PC-9 (cell line): ENCODE results near the gene GAGE12E. TPM values are rescaled to one million over a fixed set of nuclear protein-coding genes. Genes with fewer than 3 reads are reported as not detected.
"Not testable (repeated sequence)": the region's sequence is repeated elsewhere in the genome, so short reads cannot be mapped to it uniquely, and the experiment has no call there.

Source experiments
- BruUV-seq: library from RNA; stranded (reverse); fragments of 400-500 nt; replicated peaks from 2 replicates; lab custom pipeline; 2021; lab: Mats Ljungman, UMichigan
- CTCF ChIA-PET: fragments of 300-600 bp; sonication (Branson Sonifier 250); formaldehyde crosslinking; loops from one replicate; lab custom pipeline; 2022; ENCODE audit warnings: antibody characterized with exemption; lab: Charles Lee
- POLR2A ChIA-PET: fragments of 300-600 bp; sonication (Branson Sonifier 250); formaldehyde crosslinking; loops from one replicate; lab custom pipeline; 2022; ENCODE audit warnings: antibody characterized with exemption; ENCODE audit not compliant: unreplicated experiment; lab: Charles Lee
- DNase-seq, 2 experiments: peaks; one replicate each; pipeline versions ENCODE4 v3.0.0 to v3.0.0-alpha.2; 2015 to 2022; ENCODE audit warnings: mixed read lengths in 1 of 2
- H2AFZ ChIP-seq: fragments of 200-600 bp; sonication (generic); 2 replicates; pipeline ENCODE4 v1.8.1; 2017; ENCODE audit warnings: antibody characterized with exemption
- H3F3A ChIP-seq: fragments of 200-600 bp; sonication (generic); 2 replicates; pipeline ENCODE4 v1.8.1; 2017; ENCODE audit warnings: antibody characterized with exemption, mild to moderate bottlenecking, low read depth; ENCODE audit not compliant: insufficient read depth
- H3K27ac ChIP-seq: fragments of 200-600 bp; sonication (generic); 2 replicates; pipeline ENCODE4 v1.6.1; 2016; ENCODE audit warnings: mixed run types
- H3K27me3 ChIP-seq: fragments of 200-600 bp; sonication (generic); 2 replicates; pipeline ENCODE4 v1.6.1; 2016; ENCODE audit warnings: low read depth, mixed run types; ENCODE audit not compliant: insufficient read depth
- H3K36me3 ChIP-seq: fragments of 200-600 bp; sonication (generic); 2 replicates; pipeline ENCODE4 v1.6.1; 2016; ENCODE audit warnings: low read depth, mixed run types
- H3K4me1 ChIP-seq: fragments of 200-600 bp; sonication (generic); replicated peaks from 2 replicates; pipeline ENCODE4 v1.6.1; 2016; ENCODE audit warnings: mixed run types; ENCODE audit not compliant: insufficient read depth
- H3K4me2 ChIP-seq: fragments of 200-600 bp; sonication (generic); 2 replicates; pipeline ENCODE4 v1.6.1; 2017; ENCODE audit warnings: mixed run types
- H3K4me3 ChIP-seq: fragments of 200-600 bp; sonication (generic); 2 replicates; pipeline ENCODE4 v1.6.1; 2016; ENCODE audit warnings: mixed run types
- H3K79me2 ChIP-seq: fragments of 200-600 bp; sonication (generic); 2 replicates; pipeline ENCODE4 v1.6.1; 2017; ENCODE audit warnings: low read depth, mixed run types
- H3K9me2 ChIP-seq: fragments of 200-600 bp; sonication (generic); 2 replicates; pipeline ENCODE4 v1.8.1; 2017; ENCODE audit warnings: mild to moderate bottlenecking; ENCODE audit not compliant: insufficient read depth
- H3K9me3 ChIP-seq: fragments of 200-600 bp; sonication (generic); 2 replicates; pipeline ENCODE4 v1.8.1; 2016; ENCODE audit warnings: low read depth; ENCODE audit not compliant: insufficient read depth
- H4K20me1 ChIP-seq: fragments of 200-600 bp; sonication (generic); 2 replicates; pipeline ENCODE4 v1.8.1; 2017; ENCODE audit not compliant: insufficient read depth
- intact Hi-C: fragments of 100-400 bp; cut with micrococcal nuclease; formaldehyde crosslinking; loops from one replicate; pipeline ENCODE4 v1.10.0; 2022; ENCODE audit not compliant: unreplicated experiment
- total RNA-seq: library from RNA; stranded (reverse); gene quantifications from 2 replicates; pipeline ENCODE4 v1.2.3, GENCODE V29; 2021

GAGE12E gene
- total RNA-seq, 1 experiment from 2014 or later: not detected

GRCh38 chrX:49579649-49580048, 28.6 kb downstream of the GAGE12E start, which contains the start of gene GAGE12H:
GAGE12H (plus strand) TSS chrX:49579949; CDS start chrX:49581104, 1,155 bp downstream.
- H3K9me3 ChIP-seq, H3K4me1 ChIP-seq, H2AFZ ChIP-seq, intact Hi-C loops, POLR2A ChIA-PET, H3K4me2 ChIP-seq, H3K27ac ChIP-seq, H4K20me1 ChIP-seq, H3F3A ChIP-seq, DNase-seq, H3K4me3 ChIP-seq, H3K9me2 ChIP-seq, H3K27me3 ChIP-seq, H3K36me3 ChIP-seq, BruUV-seq, H3K79me2 ChIP-seq, CTCF ChIA-PET: not testable (repeated sequence)

DNA sequence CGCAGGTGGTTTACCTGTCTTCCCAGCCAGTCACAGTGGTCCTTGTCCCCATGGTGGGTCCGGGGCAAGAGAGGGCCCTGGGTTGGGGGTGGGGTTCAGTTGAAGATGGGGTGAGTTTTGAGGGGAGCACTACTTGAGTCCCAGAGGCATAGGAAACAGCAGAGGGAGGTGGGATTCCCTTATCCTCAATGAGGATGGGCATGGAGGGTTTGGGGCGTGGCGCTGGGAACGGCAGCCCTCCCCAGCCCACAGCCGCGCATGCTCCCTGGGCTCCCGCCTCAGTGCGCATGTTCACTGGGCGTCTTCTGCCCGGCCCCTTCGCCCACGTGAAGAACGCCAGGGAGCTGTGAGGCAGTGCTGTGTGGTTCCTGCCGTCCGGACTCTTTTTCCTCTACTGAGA, 38.1 kb downstream of the GAGE12E start, which contains the start of gene GAGE2A:
Gene GAGE2A, plus strand, starts transcription at position 301 of the 400 bp plus-strand sequence. CDS start 1,155 bp downstream, outside the sequence.
- H3K79me2 ChIP-seq, POLR2A ChIA-PET, H3K9me3 ChIP-seq, H3K4me2 ChIP-seq, H3F3A ChIP-seq, H3K4me1 ChIP-seq, intact Hi-C loops, CTCF ChIA-PET, DNase-seq, H3K27me3 ChIP-seq, H3K27ac ChIP-seq, H3K4me3 ChIP-seq, H4K20me1 ChIP-seq, H3K9me2 ChIP-seq, H3K36me3 ChIP-seq, H2AFZ ChIP-seq, BruUV-seq: not testable (repeated sequence)

- H3K27ac ChIP-seq, H3K4me3 ChIP-seq, H3F3A ChIP-seq, POLR2A ChIA-PET, H2AFZ ChIP-seq, H4K20me1 ChIP-seq, CTCF ChIA-PET, H3K4me1 ChIP-seq, DNase-seq, H3K27me3 ChIP-seq, H3K36me3 ChIP-seq, H3K9me3 ChIP-seq, H3K79me2 ChIP-seq, intact Hi-C loops, H3K9me2 ChIP-seq, H3K4me2 ChIP-seq, BruUV-seq: not testable (repeated sequence)
Measured at GRCh38 chrX:49589769-49590478, 38.8 kb downstream of the GAGE12E start.

DNA sequence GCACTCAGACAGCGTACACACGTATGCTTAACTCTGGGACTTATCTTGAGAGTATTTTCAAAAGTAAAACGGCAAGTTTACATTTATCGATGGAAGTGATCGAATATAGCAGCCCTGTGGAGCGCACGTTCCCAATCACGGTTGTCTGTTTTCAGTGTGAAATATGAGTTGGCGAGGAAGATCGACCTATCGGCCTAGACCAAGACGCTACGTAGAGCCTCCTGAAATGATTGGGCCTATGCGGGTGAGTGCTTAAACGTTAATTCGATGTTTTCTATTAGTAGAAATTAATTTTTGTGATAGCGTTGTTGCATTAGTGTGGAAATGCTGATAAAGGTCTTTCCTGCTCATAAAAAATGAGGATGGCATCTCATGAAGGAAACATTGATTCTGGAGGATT, 39.4 kb downstream of the GAGE12E start:
- H4K20me1 ChIP-seq, H3K9me2 ChIP-seq, H3K9me3 ChIP-seq, CTCF ChIA-PET, H3F3A ChIP-seq, H3K79me2 ChIP-seq, H2AFZ ChIP-seq, H3K4me1 ChIP-seq, BruUV-seq, H3K36me3 ChIP-seq, DNase-seq, H3K27ac ChIP-seq, H3K4me3 ChIP-seq, H3K27me3 ChIP-seq, POLR2A ChIA-PET, intact Hi-C loops, H3K4me2 ChIP-seq: not testable (repeated sequence)

GRCh38 chrX:49598720-49599119, 47.6 kb downstream of the GAGE12E start, which contains the start of gene GAGE1:
GAGE1 (plus strand) TSS chrX:49599020; CDS start chrX:49600175, 1,155 bp downstream.
- POLR2A ChIA-PET: not testable (repeated sequence)

More at GRCh38 chrX:49598720-49599119, 47.6 kb downstream of the GAGE12E start, which contains the start of gene GAGE1:
- H3K4me1 ChIP-seq, H3K36me3 ChIP-seq, intact Hi-C loops, H3F3A ChIP-seq, H2AFZ ChIP-seq, H3K9me2 ChIP-seq, H3K27me3 ChIP-seq, H3K4me3 ChIP-seq, CTCF ChIA-PET, H3K79me2 ChIP-seq, DNase-seq, H3K4me2 ChIP-seq, H3K9me3 ChIP-seq, BruUV-seq, H4K20me1 ChIP-seq, H3K27ac ChIP-seq: not testable (repeated sequence)

Other genes with a start within 250 kb of the GAGE12E start
- not detected in 2 replicates for gene GAGE10, start 247.6 kb upstream of the GAGE12E start, total RNA-seq
- gene GAGE12J, start 229.3 kb upstream of the GAGE12E start, total RNA-seq: not detected in 2 replicates
- gene GAGE13, start 219.7 kb upstream of the GAGE12E start, total RNA-seq: not detected in 2 replicates
- not detected in 2 replicates for gene GAGE12C, start 19.1 kb upstream of the GAGE12E start, total RNA-seq
- not detected in 2 replicates for gene GAGE12D, start 9.6 kb upstream of the GAGE12E start, total RNA-seq
- not detected in 2 replicates for gene GAGE12F, start 9.6 kb downstream of the GAGE12E start, total RNA-seq
- gene GAGE12G, start 19.1 kb downstream of the GAGE12E start, total RNA-seq: not detected in 2 replicates
- gene GAGE12H, start 28.7 kb downstream of the GAGE12E start, total RNA-seq: not detected in 2 replicates
- not detected in 2 replicates for gene GAGE2A, start 38.2 kb downstream of the GAGE12E start, total RNA-seq
- not detected in 2 replicates for gene GAGE1, start 47.7 kb downstream of the GAGE12E start, total RNA-seq
- gene PAGE1, start 144.7 kb downstream of the GAGE12E start, total RNA-seq: not detected in 2 replicates